Upper lobe of left lung (tissue), 6 donors: ENCODE results near the gene PER2. TPM values are rescaled to one million over a fixed set of nuclear protein-coding genes. Genes with fewer than 3 reads are reported as not detected.

ENCODE experiments used
- ATAC-seq, 2 donors: fragments of 200-7000 bp; cut with Tn5 transposase; one replicate each; pipeline ENCODE4 v1.9.1; 2022; ENCODE audit warnings: mild to moderate bottlenecking in 2 of 2, moderate library complexity in 2 of 2; ENCODE audit not compliant: low FRiP score in 2 of 2
- DNase-seq, 2 donors: peaks; one replicate each; pipeline ENCODE4 v3.0.0-alpha.2; 2019 to 2020
- H3K27ac ChIP-seq, 4 donors: fragments of 200-600 bp; sonication (generic); one replicate each; pipeline ENCODE4 v1.5.1; 2016 to 2019
- H3K27me3 ChIP-seq, 4 donors: fragments of 200-600 bp; sonication (generic); one replicate each; pipeline ENCODE4 v1.5.1; 2017 to 2019
- H3K36me3 ChIP-seq, 4 donors: fragments of 200-600 bp; sonication (generic); one replicate each; pipeline ENCODE4 v1.5.1; 2016 to 2019
- H3K4me1 ChIP-seq, 4 donors: fragments of 200-600 bp; sonication (generic); one replicate each; pipeline ENCODE4 v1.5.1; 2018 to 2019
- H3K4me3 ChIP-seq, 4 donors: fragments of 200-600 bp; sonication (generic); one replicate each; pipeline ENCODE4 v1.5.1; 2017 to 2019; ENCODE audit warnings: mild to moderate bottlenecking in 2 of 4, moderate library complexity in 1 of 4
- H3K9me3 ChIP-seq, 4 donors: fragments of 200-600 bp; sonication (generic); one replicate each; pipeline ENCODE4 v1.5.1; 2018 to 2019
- CTCF ChIP-seq, 6 experiments: fragments of 450-650 bp in 4 of 6; fragments of 200-600 bp in 2 of 6; sonication (generic) in 2 of 6; IDR thresholded peaks; one replicate each; pipeline ENCODE4 v1.5.1; 2016 to 2019; ENCODE audit warnings: antibody characterized with exemption in 6 of 6
- EP300 ChIP-seq, 4 donors: sonication (generic); formaldehyde crosslinking; IDR thresholded peaks; one replicate each; pipeline ENCODE4 v1.5.1; 2017; ENCODE audit warnings: antibody characterized with exemption in 4 of 4, control low read depth in 2 of 4
- POLR2A ChIP-seq, 4 donors: fragments of 450-650 bp; IDR thresholded peaks; one replicate each; pipeline ENCODE4 v1.5.1; 2016 to 2017; ENCODE audit warnings: antibody characterized with exemption in 4 of 4, mild to moderate bottlenecking in 2 of 4
- POLR2AphosphoS5 ChIP-seq, 2 donors: sonication (generic); formaldehyde crosslinking; IDR thresholded peaks; one replicate each; pipeline ENCODE4 v1.5.1; 2017; ENCODE audit warnings: antibody characterized with exemption in 2 of 2
- WGBS, 2 donors: methylation state at CpG; one replicate each; pipeline ENCODE4 v1.1.5; 2017 to 2018; 5-methylcytosine and 5-hydroxymethylcytosine counted together
- total RNA-seq, 6 donors: library from RNA; depleted of rRNA in 4 of 6; stranded (reverse); fragments of >200 nt in 4 of 6; gene quantifications; one replicate each; pipeline versions ENCODE4 v1.1.0 to v1.2.1, GENCODE V29; 2016 to 2021
- donor health status: DM: no; HTN: no; CAD: no; lungs with moderate emphysema.
- donor health status: DM: no; HTN: yes; CAD: no; lungs with severe emphysema.

PER2 gene
- total RNA-seq, 6 donors from 2014 or later, result 12.9 to 28.7 (median 18.1) TPM

DNA sequence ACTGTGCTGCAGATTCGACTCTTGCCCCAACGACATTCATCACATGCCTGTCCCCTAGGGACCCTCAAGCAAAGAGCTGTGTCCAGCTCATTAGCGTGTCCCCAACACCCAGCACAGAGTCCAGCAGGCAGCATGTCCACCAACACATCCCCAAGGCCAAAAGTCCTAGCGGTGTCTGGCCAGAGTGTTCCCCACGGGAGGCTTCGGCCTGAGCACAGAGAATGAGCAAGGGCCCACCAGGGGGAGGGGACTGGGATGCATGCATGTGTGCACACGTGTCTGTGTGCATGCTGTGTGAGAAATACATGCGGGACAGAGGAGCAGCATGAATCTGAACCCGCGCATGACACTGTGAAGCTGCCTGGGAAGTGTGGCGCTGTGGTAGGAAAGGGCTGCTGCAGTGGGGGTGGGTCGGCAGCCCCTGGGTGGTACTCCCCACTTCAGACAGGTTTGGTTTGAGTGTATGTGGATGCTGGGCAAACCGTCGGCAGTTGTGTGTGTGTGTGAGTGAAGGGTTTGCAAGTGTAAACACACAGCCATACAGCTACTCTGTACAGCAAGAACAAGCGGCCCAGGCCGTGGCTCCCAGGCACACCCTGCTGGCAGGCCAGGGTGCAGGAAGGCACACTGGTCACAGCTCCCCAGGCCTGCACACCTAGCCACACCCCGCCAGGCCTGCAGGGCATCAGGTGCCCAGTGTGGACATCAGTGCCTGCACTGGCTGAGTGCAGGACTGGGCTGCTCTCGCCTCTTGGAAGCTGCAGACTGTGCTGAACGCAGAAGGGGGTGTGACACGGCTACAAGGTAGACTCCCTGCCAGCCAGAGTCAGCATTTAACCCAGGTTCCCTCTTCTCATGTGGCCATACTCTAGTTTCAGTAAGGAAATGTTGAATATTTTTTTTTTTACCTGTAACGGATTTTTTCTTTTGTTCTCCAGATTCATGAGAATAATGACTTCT lies 29.1 kb downstream of the PER2 start:
- ATAC-seq (no peak), DNase-seq (peak in 1 of 2 donors; percentile 66)
- H3K4me3 ChIP-seq, result no peak overlapping the region
- peaks cover 26 to 37% (median 33%) of the 10 kb centered on the region in 4 donors for H3K4me1 ChIP-seq
- H3K27ac ChIP-seq, result no peak overlapping the region
- no peaks in the 10 kb centered on the region for H3K27me3 ChIP-seq
- TF ChIP-seq EP300 (IDR thresholded peaks at IDR 0.05) (no peak), CTCF (IDR thresholded peaks at IDR 0.05) (no peak), POLR2A (IDR thresholded peaks at IDR 0.05) (no peak), POLR2AphosphoS5 (IDR thresholded peaks at IDR 0.05) (no peak)
- peaks cover 0 to 88% (median 46%) of the 10 kb centered on the region in 4 donors for H3K36me3 ChIP-seq
- WGBS, 2 donors, result 90 to 92% methylated on average over 14 to 21 of the region's 21 CpGs
- H3K9me3 ChIP-seq, result no peaks in the 10 kb centered on the region

- 93 to 97% methylated on average over 12 to 15 of the region's 15 CpGs for WGBS, 2 donors
- peaks cover 0 to 97% (median 58%) of the 10 kb centered on the region in 4 donors for H3K36me3 ChIP-seq
- no peak overlapping the region for H3K27ac ChIP-seq
- DNase-seq (peak in 1 of 2 donors; percentile 46), ATAC-seq (no peak)
- no peaks in the 10 kb centered on the region for H3K9me3 ChIP-seq
- no peaks in the 10 kb centered on the region for H3K27me3 ChIP-seq
- H3K4me3 ChIP-seq, result no peak overlapping the region
- H3K4me1 ChIP-seq, result peaks cover 13 to 26% (median 20%) of the 10 kb centered on the region in 4 donors
- TF ChIP-seq EP300 (IDR thresholded peaks at IDR 0.05) (no peak), CTCF (IDR thresholded peaks at IDR 0.05) (no peak)
Observed at GRCh38 chr2:238257786-238258700, 30.4 kb downstream of the PER2 start.

- Histone ChIP-seq H3K36me3 (peaks cover 0 to 98% (median 66%) of the 10 kb centered on the region in 4 donors), H3K9me3 (no peaks in the 10 kb centered on the region), H3K4me1 (peaks cover 3 to 14% (median 9%) of the 10 kb centered on the region in 4 donors), H3K27ac (no peak overlapping the region), H3K27me3 (no peaks in the 10 kb centered on the region), H3K4me3 (no peak overlapping the region)
- 38 to 62% methylated on average over 6 to 18 of the region's 18 CpGs for WGBS, 2 donors
- DNase-seq, result peak in 1 of 2 donors; percentile 92
- ATAC-seq, result peak; percentile 67 to 91
- no peak for TF ChIP-seq POLR2A (IDR thresholded peaks at IDR 0.05)
- peak; percentile 74 to 90 (median 79) for TF ChIP-seq CTCF (IDR thresholded peaks at IDR 0.05)
Observed at GRCh38 chr2:238256594-238257104, 31.8 kb downstream of the PER2 start.

GRCh38 chr2:238256111-238256510 lies 32.3 kb downstream of the PER2 start:
- no peak overlapping the region for H3K4me3 ChIP-seq
- ATAC-seq (no peak), DNase-seq (no peak)
- H3K27me3 ChIP-seq, result no peaks in the 10 kb centered on the region
- H3K27ac ChIP-seq, result no peak overlapping the region
- WGBS, 2 donors, result 90 to 96% methylated on average over 6 of the region's 6 CpGs
- H3K36me3 ChIP-seq, result peaks cover 0 to 98% (median 65%) of the 10 kb centered on the region in 4 donors
- no peak for TF ChIP-seq POLR2AphosphoS5 (IDR thresholded peaks at IDR 0.05)
- no peak for TF ChIP-seq CTCF (IDR thresholded peaks at IDR 0.05)
- TF ChIP-seq POLR2A (IDR thresholded peaks at IDR 0.05), result no peak
- no peak for TF ChIP-seq EP300 (IDR thresholded peaks at IDR 0.05)
- H3K9me3 ChIP-seq, result no peaks in the 10 kb centered on the region
- peaks cover 3 to 10% (median 5%) of the 10 kb centered on the region in 4 donors for H3K4me1 ChIP-seq
